ENCODE results near the gene HTR3E.
"Not testable (repeated sequence)": the region's sequence is repeated elsewhere in the genome, so short reads cannot be mapped to it uniquely, and the experiment has no call there.

HTR3E gene

DNA sequence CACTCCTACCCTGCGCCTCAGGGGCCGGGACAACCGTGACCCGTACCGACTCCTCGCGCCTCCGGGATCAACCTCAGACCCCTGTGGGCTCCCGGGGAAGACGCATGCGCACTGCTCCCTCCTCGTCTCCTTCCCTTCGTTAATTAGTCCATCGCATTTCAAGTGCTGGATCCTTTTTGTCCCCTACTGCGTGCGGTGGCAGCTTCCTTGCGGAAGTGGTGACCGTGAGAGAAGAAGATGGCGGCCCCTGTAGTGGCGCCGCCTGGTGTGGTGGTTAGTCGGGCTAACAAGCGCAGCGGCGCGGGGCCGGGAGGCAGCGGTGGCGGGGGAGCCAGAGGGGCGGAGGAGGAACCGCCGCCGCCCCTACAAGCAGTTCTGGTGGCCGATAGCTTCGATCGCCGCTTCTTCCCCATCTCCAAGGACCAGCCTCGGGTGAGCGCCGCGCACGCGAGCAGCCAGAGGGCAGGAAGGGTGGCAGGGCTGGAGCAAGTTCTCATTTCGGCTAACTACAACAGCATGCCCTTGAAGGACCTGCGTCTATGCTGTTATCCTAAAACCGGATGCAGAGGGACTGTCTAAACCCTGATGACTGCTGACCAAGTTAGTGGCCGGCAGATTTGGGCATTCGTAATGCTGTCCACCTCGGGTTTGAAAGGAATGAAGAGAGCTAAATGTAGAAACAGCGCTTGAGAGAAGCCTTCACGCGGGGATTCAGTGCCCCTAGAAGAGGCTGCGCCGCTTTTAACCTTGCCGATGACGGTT lies 38.5 kb downstream of the HTR3E start, which contains the start of gene EIF2B5:
EIF2B5 (plus strand) TSS at position 210 of the 762 bp plus-strand sequence; CDS start at position 238, 28 bp downstream.
- Mint-ChIP-seq H3K4me3 (peak within 1 kb of the TSS; percentile 94), H3K36me3 (peaks cover 12% of the 10 kb centered on the region), H3K9me3 (no peaks in the 10 kb centered on the region), H3K4me1 (peaks cover 31% of the 10 kb centered on the region), H3K27ac (peak within 1 kb of the TSS; percentile 98), H3K27me3 (no peaks in the 10 kb centered on the region)

DNA sequence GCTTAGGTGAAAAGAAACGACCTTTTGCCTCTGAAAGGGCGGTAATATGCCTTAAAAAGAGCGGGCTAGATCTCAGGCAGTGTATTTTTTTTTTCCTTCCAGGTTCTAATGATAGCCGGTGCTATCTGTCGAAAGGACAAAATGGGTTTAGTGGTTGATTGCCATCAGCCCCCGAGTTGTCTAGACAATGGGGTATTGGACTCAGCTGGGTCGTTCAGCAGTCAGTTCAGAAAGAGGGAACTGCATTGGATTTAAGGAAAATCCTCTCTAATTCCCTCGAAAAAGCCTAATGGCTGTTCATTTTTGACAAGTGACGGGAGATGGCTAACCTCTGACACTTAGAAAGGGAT lies 39.0 kb downstream of the HTR3E start:
- Mint-ChIP-seq H3K27ac (peak overlapping the region; percentile 98), H3K36me3 (peaks cover 13% of the 10 kb centered on the region), H3K4me3 (peak overlapping the region; percentile 94), H3K4me1 (peaks cover 31% of the 10 kb centered on the region), H3K27me3 (no peaks in the 10 kb centered on the region), H3K9me3 (no peaks in the 10 kb centered on the region)

GRCh38 chr3:184140436-184140835 lies 43.6 kb downstream of the HTR3E start:
- Mint-ChIP-seq H3K27me3 (no peaks in the 10 kb centered on the region), H3K4me3 (no peak overlapping the region), H3K9me3 (no peaks in the 10 kb centered on the region), H3K36me3 (peaks cover 13% of the 10 kb centered on the region), H3K27ac (no peak overlapping the region), H3K4me1 (peaks cover 23% of the 10 kb centered on the region)

DNA sequence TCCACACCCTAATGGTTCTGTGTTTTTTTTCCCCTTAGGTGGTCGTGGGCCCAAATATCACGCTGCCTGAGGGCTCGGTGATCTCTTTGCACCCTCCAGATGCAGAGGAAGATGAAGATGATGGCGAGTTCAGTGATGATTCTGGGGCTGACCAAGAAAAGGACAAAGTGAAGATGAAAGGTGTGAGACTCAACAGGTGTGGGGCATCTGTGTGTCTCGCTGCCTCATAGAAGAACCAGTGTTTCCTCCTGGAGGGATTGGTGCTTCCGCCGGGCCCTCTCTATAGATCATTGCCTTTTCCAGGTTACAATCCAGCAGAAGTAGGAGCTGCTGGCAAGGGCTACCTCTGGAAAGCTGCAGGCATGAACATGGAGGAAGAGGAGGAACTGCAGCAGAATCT lies 45.3 kb downstream of the HTR3E start:
- Mint-ChIP-seq H3K27me3 (no peaks in the 10 kb centered on the region), H3K4me1 (peaks cover 9% of the 10 kb centered on the region), H3K27ac (no peak overlapping the region), H3K36me3 (peaks cover 12% of the 10 kb centered on the region), H3K4me3 (no peak overlapping the region), H3K9me3 (no peaks in the 10 kb centered on the region)

- no peak overlapping the region for H3K4me3 Mint-ChIP-seq
- no peaks in the 10 kb centered on the region for H3K4me1 Mint-ChIP-seq
- no peaks in the 10 kb centered on the region for H3K9me3 Mint-ChIP-seq
- H3K27ac Mint-ChIP-seq, result no peak overlapping the region
- no peaks in the 10 kb centered on the region for H3K27me3 Mint-ChIP-seq
- H3K36me3 Mint-ChIP-seq, result peaks cover 8% of the 10 kb centered on the region
Observed at GRCh38 chr3:184143327-184143726, 46.5 kb downstream of the HTR3E start.

- H3K36me3 Mint-ChIP-seq, result peaks cover 6% of the 10 kb centered on the region
- H3K4me3 Mint-ChIP-seq, result no peak overlapping the region
- no peaks in the 10 kb centered on the region for H3K27me3 Mint-ChIP-seq
- no peaks in the 10 kb centered on the region for H3K9me3 Mint-ChIP-seq
- no peak overlapping the region for H3K27ac Mint-ChIP-seq
- no peaks in the 10 kb centered on the region for H3K4me1 Mint-ChIP-seq
Observed at GRCh38 chr3:184144505-184144904, 47.6 kb downstream of the HTR3E start.

DNA sequence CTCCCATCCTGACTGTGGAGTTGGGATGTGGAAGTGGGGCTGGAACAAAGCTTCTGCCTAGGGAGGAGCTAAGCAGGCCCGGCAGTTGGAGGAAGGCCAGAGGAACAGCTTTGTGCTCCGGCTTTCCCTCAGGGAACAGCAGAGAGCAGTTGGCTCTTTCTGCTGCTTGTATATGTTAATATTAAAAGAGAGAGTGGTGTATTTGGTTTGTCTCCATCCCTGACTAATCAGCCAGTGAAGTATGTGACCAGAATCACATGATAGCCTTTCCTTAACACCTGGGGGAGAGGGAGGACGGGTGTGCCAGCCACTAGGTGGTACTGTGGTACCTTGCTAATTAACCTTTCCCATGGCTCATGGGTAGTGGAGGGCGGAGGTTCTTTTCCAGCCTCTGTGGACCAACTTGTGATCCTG lies 48.3 kb downstream of the HTR3E start:
- no peak overlapping the region for H3K27ac Mint-ChIP-seq
- no peaks in the 10 kb centered on the region for H3K9me3 Mint-ChIP-seq
- H3K4me3 Mint-ChIP-seq, result no peak overlapping the region
- no peaks in the 10 kb centered on the region for H3K27me3 Mint-ChIP-seq
- H3K36me3 Mint-ChIP-seq, result peaks cover 4% of the 10 kb centered on the region
- H3K4me1 Mint-ChIP-seq, result no peaks in the 10 kb centered on the region

GRCh38 chr3:184145751-184146270 lies 48.9 kb downstream of the HTR3E start:
- Mint-ChIP-seq H3K27ac (no peak overlapping the region), H3K4me3 (no peak overlapping the region), H3K9me3 (no peaks in the 10 kb centered on the region), H3K4me1 (no peaks in the 10 kb centered on the region), H3K27me3 (no peaks in the 10 kb centered on the region), H3K36me3 (no peaks in the 10 kb centered on the region)

- Mint-ChIP-seq H3K27ac (no peak overlapping the region), H3K27me3 (no peaks in the 10 kb centered on the region), H3K9me3 (no peaks in the 10 kb centered on the region), H3K4me1 (no peaks in the 10 kb centered on the region), H3K36me3 (no peaks in the 10 kb centered on the region), H3K4me3 (no peak overlapping the region)
Observed at GRCh38 chr3:184148076-184148475, 51.2 kb downstream of the HTR3E start.

DNA sequence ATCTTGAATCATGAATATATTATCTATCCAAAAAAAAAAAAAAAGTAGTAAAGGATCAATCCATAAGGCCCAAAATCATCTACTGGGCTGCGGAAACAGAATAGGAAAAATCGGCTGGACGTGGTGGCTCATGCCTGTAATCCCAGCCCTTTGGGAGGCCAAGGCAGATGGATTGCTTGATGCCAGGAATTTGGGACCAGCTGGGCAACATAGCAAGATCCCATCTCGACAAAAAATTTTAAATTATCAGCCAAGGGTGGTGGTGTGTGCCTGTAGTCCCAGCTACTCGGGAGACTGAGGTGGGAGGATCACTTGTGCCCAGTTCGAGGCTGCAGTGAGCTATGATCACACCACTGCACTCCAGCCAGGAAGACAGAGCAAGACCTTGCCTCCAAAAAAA lies 52.3 kb downstream of the HTR3E start:
- H3K36me3 Mint-ChIP-seq, result no peaks in the 10 kb centered on the region
- H3K27ac Mint-ChIP-seq, result no peak overlapping the region
- H3K4me1 Mint-ChIP-seq, result no peaks in the 10 kb centered on the region
- no peaks in the 10 kb centered on the region for H3K9me3 Mint-ChIP-seq
- no peak overlapping the region for H3K4me3 Mint-ChIP-seq
- H3K27me3 Mint-ChIP-seq, result no peaks in the 10 kb centered on the region

DNA sequence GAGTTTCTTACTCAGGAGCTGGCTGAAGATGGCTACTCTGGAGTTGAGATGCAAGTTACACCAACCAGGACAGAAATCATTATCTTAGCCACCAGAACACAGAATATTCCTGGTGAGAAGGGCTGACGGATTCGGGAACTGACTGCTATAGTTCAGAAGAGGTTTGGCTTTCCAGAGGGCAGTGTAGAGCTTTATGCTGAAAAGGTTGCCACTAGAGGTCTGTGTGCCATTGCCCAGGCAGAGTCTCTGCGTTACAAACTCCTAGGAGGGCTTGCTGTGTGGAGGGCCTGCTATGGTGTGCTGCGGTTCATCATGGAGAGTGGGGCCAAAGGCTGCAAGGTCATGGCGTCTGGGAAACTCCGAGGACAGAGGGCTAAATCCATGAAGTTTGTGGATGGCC lies 52.9 kb downstream of the HTR3E start:
- H3K27ac Mint-ChIP-seq, H3K27me3 Mint-ChIP-seq, H3K9me3 Mint-ChIP-seq, H3K4me3 Mint-ChIP-seq, H3K4me1 Mint-ChIP-seq, H3K36me3 Mint-ChIP-seq: not testable (repeated sequence)

DNA sequence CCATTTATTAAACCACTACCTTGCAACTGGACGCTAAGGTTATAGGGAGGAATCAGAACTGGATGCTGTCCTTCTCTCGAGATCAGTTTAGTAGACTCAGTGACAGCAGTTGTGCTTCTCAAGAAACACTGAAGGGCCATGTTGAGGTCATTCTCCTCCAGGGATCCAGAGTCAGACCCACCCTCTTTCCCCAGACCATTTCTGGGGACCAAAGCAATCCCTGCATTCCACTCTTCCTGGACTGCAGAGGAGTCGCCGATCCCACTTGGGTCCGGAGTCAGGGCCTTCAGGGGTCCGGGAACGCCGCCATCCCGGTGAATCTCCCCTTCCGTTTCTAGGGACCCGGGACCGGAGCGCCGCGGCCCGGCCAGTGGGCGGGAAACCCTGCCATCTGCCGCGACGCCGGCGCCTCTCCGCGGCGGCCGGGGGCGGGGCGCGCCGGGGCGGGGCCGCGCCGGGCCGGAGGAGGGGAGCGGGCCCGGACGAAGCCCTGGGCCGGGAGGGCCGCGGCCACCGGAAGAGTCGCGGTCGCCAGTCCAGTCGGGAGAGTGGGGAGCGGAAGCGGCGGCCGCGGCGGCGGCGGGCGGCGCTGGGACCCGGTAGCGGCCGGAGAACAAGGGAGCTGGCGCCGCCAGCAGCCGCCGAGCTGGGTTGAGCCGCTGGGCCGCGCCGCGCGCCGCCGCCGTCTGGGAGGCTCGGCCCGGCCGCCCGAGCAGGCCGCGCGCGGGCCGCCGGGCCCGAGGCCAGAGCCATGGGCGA lies 58.2 kb downstream of the HTR3E start, which contains the start of gene DVL3:
DVL3 (plus strand) TSS at position 493 of the 759 bp plus-strand sequence; CDS start at position 752, 259 bp downstream.
- H3K27ac Mint-ChIP-seq, result peak within 1 kb of the TSS; percentile 95
- no peaks in the 10 kb centered on the region for H3K9me3 Mint-ChIP-seq
- H3K4me1 Mint-ChIP-seq, result peaks cover 19% of the 10 kb centered on the region
- peak within 1 kb of the TSS; percentile 97 for H3K4me3 Mint-ChIP-seq
- H3K36me3 Mint-ChIP-seq, result no peaks in the 10 kb centered on the region
- no peaks in the 10 kb centered on the region for H3K27me3 Mint-ChIP-seq

DNA sequence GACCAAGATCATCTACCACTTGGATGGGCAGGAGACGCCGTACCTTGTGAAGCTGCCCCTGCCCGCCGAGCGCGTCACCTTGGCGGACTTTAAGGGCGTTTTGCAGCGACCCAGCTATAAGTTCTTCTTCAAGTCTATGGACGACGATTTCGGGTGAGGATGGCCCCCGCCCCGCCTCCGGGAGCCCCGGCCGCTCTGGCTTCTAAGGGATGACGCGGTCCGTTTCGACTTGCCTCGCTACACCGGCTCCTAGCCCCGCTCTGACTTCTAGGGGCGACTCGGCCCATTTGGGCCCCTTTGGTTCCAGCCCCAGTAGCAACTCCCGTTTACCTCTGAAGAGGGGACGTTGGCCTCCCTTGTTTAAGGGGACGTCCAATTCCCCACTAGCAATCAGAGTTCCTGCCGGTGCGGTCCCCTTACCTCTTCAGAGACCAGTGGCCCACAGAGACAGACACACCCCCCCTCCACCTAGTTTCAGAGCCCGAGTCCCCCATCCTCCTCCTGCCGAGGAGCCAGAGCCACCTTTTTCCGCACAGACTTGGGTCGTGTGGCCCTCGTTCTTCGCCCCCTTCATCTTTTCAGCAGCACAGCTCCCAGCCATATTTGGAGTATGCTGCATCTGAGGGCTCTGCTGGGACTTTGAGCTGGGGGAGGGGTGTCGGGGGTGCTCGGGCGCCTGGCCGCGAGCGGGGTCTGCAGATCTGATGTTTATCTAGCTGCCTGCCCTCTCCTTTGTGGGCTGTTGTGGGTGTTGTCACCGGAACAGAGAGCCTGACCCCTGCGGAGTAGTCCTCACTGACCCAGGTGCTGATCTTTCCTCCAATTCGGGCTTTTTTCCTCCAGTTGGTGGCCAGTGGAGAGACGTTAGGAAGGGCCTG lies 59.0 kb downstream of the HTR3E start:
- peak overlapping the region; percentile 97 for H3K4me3 Mint-ChIP-seq
- peak overlapping the region; percentile 95 for H3K27ac Mint-ChIP-seq
- H3K27me3 Mint-ChIP-seq, result no peaks in the 10 kb centered on the region
- peaks cover 25% of the 10 kb centered on the region for H3K4me1 Mint-ChIP-seq
- no peaks in the 10 kb centered on the region for H3K9me3 Mint-ChIP-seq
- H3K36me3 Mint-ChIP-seq, result no peaks in the 10 kb centered on the region

DNA sequence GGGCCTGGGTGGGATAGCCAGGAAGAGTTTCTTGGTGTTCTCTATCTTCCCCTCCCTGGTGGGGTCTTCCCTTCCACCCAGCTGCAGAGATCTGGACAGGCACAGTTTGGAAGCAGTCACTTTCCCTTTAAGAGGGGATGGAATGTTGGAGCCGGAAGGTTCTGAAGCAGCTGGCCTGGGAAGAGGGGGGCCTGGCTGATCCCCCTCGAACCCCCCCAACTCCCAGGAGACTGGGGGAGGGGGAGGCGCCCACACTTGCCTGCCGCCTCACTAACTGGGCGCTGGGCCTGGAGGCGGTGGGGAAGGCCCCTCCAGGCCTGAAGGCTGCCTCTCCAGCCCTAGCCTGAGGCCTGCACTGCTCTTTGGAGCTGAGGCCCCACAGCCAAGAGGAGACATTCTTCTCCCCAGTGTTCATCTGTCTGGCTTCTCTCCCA lies 59.7 kb downstream of the HTR3E start:
- Mint-ChIP-seq H3K36me3 (no peaks in the 10 kb centered on the region), H3K9me3 (no peaks in the 10 kb centered on the region), H3K4me3 (peak overlapping the region; percentile 97), H3K27me3 (no peaks in the 10 kb centered on the region), H3K27ac (no peak overlapping the region), H3K4me1 (peaks cover 28% of the 10 kb centered on the region)

Measured in activated naive CD4-positive, alpha-beta T cell treated with anti-CD3 and anti-CD28 coated beads, Interleukin-2, amount 50 U/mL, for 24 hours (primary cell).